Effector memory CD4-positive, alpha-beta T cell (primary cell): Measurements from ENCODE around the gene ATP6V0D1.

Source experiments
- DNase-seq, 3 donors: peaks; one replicate each; pipeline ENCODE4 v3.0.0-alpha.2; 2020
- H3K27ac ChIP-seq: 2 replicates; pipeline ENCODE4 v1.7.0; 2013; ENCODE audit warnings: mild to moderate bottlenecking, low read length, moderate library complexity; ENCODE audit not compliant: insufficient read depth, poor library complexity, severe bottlenecking
- H3K27me3 ChIP-seq: replicated peaks from 2 replicates; pipeline ENCODE4 v1.7.0; 2013; ENCODE audit warnings: mild to moderate bottlenecking, low read length; ENCODE audit not compliant: insufficient read depth, control insufficient read depth, poor library complexity, severe bottlenecking
- H3K36me3 ChIP-seq: 2 replicates; pipeline ENCODE4 v1.7.0; 2013; ENCODE audit warnings: mild to moderate bottlenecking, low read length, moderate library complexity; ENCODE audit not compliant: control insufficient read depth, insufficient read depth
- H3K4me1 ChIP-seq: 2 replicates; pipeline ENCODE4 v1.7.0; 2013; ENCODE audit warnings: low read length, mild to moderate bottlenecking; ENCODE audit not compliant: control insufficient read depth, insufficient read depth, poor library complexity, severe bottlenecking
- H3K4me3 ChIP-seq: 2 replicates; pipeline ENCODE4 v1.7.0; 2013; ENCODE audit warnings: low read length, low read depth, mild to moderate bottlenecking; ENCODE audit not compliant: insufficient read depth, poor library complexity, severe bottlenecking
- H3K9me3 ChIP-seq: 2 replicates; pipeline ENCODE4 v1.7.0; 2013; ENCODE audit warnings: mild to moderate bottlenecking, low read length, moderate library complexity; ENCODE audit not compliant: control insufficient read depth
- total RNA-seq, 3 donors: gene quantifications; one replicate each; lab custom pipeline; 2026; lab: John Stamatoyannopoulos, UW

Gene ATP6V0D1
- total RNA-seq: 40.5 to 62.8 (median 44.3) reads per million in 3 donors

DNA sequence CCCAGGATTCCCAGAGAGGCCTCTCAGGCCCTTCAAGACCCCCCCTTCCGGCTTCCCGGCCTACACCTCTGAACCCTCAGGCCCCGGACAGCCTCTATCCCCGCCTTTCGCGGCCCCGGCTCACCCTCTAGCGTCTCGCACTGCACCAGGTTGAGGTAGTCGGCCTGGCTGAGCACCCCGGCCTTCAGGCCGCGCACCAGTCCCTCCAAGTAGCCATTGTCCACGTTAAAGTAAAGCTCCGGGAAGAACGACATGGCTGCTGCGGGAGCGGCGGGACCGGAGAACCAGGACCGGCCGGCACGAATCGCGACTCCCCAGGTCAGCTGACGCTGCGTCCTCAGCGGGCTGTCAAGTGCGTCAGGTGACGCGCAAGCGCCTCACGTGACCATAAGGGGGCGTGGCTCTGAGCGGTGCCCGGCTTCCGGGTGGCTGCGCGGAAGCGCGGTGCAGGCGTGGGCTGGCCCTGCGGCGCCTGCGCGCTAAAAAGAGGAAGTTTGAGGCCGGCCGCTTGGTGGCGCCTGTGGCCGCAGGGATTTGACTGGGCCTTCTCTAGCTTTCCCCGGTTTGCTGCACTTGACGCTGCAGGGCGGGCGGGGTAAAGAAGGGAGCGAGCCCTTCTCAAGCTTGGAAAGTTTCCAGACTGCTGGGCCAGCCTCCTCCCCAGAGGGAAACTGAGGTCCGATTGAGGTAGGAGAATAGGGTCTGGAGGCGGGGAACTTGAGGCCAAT is at the start of gene ATP6V0D1:
ATP6V0D1 (minus strand) TSS at position 325 of the 728 bp plus-strand sequence; CDS start at position 254, 71 bp downstream.
- Histone ChIP-seq H3K4me3 (peak within 1 kb of the TSS; percentile 93), H3K36me3 (peaks cover 7% of the 10 kb centered on the region), H3K27ac (peak within 1 kb of the TSS; percentile 98), H3K27me3 (no peaks in the 10 kb centered on the region), H3K9me3 (no peaks in the 10 kb centered on the region), H3K4me1 (peaks cover 17% of the 10 kb centered on the region)
- peak; percentile 97 to 98 (median 97) for DNase-seq

DNA sequence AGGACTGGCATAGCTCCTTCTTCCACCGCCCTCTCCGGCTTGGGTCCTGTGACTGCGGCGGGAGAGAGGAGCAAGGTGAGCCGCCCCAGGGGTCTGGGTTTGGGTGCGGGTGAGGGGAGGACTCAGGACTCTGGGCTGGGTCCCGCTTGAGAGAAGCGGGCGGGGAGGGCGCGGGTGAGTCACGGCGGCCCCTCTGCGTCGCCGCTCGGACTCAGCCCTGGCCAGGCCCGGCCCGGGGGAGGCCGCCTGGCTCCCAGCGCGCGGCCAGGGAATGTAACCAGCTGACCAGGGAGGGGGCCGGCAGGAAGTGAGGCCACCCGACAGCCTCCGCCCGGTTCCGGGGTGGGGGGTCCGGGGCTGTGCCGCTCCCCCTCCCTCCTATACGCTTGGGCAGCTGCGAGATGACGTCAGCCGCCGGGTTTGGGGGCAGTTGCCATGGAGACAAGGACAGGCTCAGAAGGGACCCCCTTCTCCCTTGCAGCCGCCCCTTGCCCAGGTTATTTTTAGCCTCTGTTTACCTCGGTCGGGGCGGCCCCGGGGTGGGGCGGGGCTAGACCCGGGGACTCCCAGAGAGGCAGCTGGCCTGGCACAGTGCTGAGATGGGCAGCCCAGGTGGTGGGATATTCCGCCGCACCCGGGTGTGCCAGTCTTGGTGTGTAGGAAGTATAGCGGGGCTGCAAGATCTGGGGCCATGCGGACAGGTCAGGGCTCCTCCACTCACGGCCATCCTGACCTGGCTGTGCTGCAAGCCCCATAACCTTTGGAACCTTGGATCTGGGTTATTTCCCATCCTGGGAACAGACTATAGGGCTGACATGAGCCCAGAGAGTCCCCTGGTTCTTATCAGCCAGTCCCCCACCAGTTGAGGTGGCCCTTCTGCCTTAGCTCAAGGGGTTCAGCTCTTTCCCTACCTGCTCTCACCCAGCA is 49.3 kb upstream of the ATP6V0D1 start:
- peak in 1 of 3 donors; percentile 26 for DNase-seq
- H3K4me1 ChIP-seq: peaks cover 30% of the 10 kb centered on the region

DNA sequence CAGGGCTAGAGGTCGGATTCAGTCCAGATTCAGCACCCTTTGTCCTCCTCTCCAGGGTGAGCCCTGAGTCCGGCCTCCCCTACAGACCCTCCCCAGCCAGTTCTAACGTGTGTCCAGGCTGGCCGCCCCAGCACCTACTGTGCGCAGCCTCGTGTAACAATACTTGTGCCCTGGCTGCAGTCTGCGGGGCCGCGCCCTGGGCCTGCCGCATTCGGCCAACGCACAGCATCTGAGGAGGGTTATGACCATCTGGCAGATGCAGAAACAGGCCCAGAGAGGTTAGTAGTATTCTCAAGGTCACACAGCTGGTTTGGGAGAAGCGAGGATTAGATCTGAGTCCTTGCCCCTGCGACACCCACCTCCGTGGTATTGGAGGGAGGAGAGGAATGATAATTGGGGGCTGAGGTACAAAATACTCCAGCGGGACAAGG is 48.6 kb upstream of the ATP6V0D1 start:
- peaks cover 11% of the 10 kb centered on the region for H3K27me3 ChIP-seq

More for the DNA sequence above, 49.3 kb upstream of the ATP6V0D1 start:
- H3K36me3 ChIP-seq: no peaks in the 10 kb centered on the region
- H3K9me3 ChIP-seq: no peaks in the 10 kb centered on the region
- H3K27ac ChIP-seq: no peak overlapping the region
- H3K27me3 ChIP-seq: peaks cover 11% of the 10 kb centered on the region
- H3K4me3 ChIP-seq: peak overlapping the region; percentile 69

GRCh38 chr16:67528870-67529581 is 48.1 kb upstream of the ATP6V0D1 start:
- peaks cover 11% of the 10 kb centered on the region for H3K27me3 ChIP-seq
- H3K9me3 ChIP-seq: no peaks in the 10 kb centered on the region
- peak overlapping the region; percentile 69 for H3K4me3 ChIP-seq
- no peak overlapping the region for H3K27ac ChIP-seq
- H3K36me3 ChIP-seq: no peaks in the 10 kb centered on the region
- H3K4me1 ChIP-seq: peaks cover 30% of the 10 kb centered on the region
- DNase-seq: peak in 1 of 3 donors; percentile 20

More for the DNA sequence above, 48.6 kb upstream of the ATP6V0D1 start:
- DNase-seq: no peak
- Histone ChIP-seq H3K4me3 (peak overlapping the region; percentile 69), H3K27ac (no peak overlapping the region), H3K36me3 (no peaks in the 10 kb centered on the region), H3K9me3 (no peaks in the 10 kb centered on the region), H3K4me1 (peaks cover 30% of the 10 kb centered on the region)

DNA sequence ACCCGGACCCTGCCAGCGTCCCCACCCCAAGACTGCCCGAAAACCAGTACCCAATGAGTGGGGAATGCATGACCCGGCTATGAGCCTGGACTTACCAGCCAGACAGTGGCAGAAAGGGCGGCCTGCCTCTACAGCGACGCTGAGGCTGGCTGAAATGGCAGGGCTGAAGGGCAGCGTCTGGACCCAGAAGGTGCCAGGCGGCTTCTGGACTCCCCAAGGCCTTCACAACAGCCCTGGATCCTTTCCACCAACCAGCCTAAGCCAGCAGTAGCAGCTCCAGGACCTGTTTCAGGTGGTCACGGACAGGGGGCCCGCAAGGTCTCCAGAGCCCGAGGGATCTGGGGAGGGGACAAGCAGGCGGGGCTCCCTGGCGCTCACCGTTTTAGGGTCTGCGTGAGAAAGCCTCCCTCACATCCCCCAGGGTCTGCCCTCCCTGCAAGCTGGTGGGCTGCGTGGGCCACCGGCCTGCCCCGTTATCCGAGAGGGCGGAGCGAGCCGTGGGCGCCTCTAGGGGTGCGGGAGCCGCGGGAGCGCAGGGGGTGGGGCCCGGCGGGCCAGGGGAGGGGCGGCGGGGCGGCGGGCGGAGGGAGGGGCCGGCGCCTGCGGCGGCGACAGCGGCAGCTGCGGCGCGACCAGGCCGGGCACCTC is 47.4 kb upstream of the ATP6V0D1 start, which contains the start of gene RIPOR1:
RIPOR1 (plus strand) TSS at position 608 of the 648 bp plus-strand sequence. CDS start 9,618 bp downstream, outside the sequence.
- Histone ChIP-seq H3K4me3 (peak within 1 kb of the TSS; percentile 69), H3K9me3 (no peaks in the 10 kb centered on the region), H3K4me1 (peaks cover 30% of the 10 kb centered on the region), H3K27ac (no peak within 1 kb of the TSS), H3K27me3 (peaks cover 11% of the 10 kb centered on the region), H3K36me3 (no peaks in the 10 kb centered on the region)
- peak; percentile 26 to 45 (median 27) for DNase-seq

DNA sequence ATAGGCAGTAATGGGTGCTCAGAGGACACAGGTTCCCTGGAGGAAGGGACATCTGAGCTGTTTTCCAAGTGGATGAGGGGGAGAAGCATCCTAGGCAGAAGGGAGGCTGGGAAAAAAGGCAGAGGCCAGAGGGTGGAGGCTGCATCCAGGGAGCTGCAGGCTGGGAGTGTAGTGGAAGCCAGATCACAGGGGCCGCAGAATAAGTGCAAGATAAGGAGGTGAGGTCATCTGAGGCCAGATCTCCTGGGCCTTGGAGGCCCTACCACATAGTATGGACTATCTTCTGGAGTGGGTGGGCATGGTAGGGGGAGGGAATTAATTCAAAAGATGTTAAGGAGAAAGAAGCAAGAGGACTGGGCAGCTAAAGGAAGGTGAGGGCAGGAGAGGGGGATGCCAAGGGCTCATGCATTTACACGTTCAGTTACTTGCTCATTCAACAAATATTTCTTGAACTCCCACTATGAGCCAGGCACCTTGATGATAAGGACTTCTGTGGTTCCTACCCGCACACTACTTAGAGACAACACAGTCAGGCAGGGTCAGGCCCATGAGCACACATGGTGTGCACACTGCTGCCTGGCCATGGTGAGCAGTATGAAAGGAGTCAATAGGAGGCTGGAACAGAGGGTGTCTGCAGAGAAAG is 45.3 kb upstream of the ATP6V0D1 start:
- DNase-seq: no peak
- H3K4me3 ChIP-seq: no peak overlapping the region
- peaks cover 29% of the 10 kb centered on the region for H3K4me1 ChIP-seq

GRCh38 chr16:67525176-67525860 is 44.4 kb upstream of the ATP6V0D1 start:
- H3K4me1 ChIP-seq: peaks cover 20% of the 10 kb centered on the region
- H3K4me3 ChIP-seq: no peak overlapping the region
- H3K36me3 ChIP-seq: no peaks in the 10 kb centered on the region
- DNase-seq: no peak
- no peak overlapping the region for H3K27ac ChIP-seq
- peaks cover 8% of the 10 kb centered on the region for H3K27me3 ChIP-seq
- no peaks in the 10 kb centered on the region for H3K9me3 ChIP-seq

More for the DNA sequence above, 45.3 kb upstream of the ATP6V0D1 start:
- Histone ChIP-seq H3K9me3 (no peaks in the 10 kb centered on the region), H3K36me3 (no peaks in the 10 kb centered on the region), H3K27me3 (peaks cover 11% of the 10 kb centered on the region), H3K27ac (no peak overlapping the region)

- Histone ChIP-seq H3K9me3 (no peaks in the 10 kb centered on the region), H3K4me3 (peak overlapping the region; percentile 33), H3K36me3 (no peaks in the 10 kb centered on the region), H3K27ac (peak overlapping the region; percentile 91), H3K27me3 (no peaks in the 10 kb centered on the region), H3K4me1 (no peaks in the 10 kb centered on the region)
- peak; percentile 95 to 97 (median 96) for DNase-seq
Measured at GRCh38 chr16:67521095-67521804, 40.3 kb upstream of the ATP6V0D1 start.
